ENCODE measurements around the gene SLC49A4.

The SLC49A4 gene

DNA sequence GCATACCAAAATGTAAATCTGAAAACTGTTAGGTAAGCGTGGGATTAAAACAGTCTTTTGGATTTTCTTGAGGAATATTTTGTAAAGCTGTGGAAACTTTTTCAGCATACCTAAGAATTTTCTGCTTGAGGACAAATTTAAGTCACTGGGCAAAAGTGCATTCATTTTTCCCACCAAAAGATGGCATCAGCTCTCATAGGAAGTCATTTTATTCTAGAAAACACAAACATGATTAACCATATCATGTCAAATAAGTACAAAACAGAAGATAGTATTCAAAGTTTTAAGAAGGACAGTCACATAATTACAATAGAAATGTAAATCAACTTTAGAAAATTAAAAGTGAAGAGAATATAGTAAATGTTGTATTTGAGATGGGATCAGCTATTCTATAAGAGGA is 63.5 kb downstream of the SLC49A4 start (continued):
- TF ChIP-seq, protein P1, sequence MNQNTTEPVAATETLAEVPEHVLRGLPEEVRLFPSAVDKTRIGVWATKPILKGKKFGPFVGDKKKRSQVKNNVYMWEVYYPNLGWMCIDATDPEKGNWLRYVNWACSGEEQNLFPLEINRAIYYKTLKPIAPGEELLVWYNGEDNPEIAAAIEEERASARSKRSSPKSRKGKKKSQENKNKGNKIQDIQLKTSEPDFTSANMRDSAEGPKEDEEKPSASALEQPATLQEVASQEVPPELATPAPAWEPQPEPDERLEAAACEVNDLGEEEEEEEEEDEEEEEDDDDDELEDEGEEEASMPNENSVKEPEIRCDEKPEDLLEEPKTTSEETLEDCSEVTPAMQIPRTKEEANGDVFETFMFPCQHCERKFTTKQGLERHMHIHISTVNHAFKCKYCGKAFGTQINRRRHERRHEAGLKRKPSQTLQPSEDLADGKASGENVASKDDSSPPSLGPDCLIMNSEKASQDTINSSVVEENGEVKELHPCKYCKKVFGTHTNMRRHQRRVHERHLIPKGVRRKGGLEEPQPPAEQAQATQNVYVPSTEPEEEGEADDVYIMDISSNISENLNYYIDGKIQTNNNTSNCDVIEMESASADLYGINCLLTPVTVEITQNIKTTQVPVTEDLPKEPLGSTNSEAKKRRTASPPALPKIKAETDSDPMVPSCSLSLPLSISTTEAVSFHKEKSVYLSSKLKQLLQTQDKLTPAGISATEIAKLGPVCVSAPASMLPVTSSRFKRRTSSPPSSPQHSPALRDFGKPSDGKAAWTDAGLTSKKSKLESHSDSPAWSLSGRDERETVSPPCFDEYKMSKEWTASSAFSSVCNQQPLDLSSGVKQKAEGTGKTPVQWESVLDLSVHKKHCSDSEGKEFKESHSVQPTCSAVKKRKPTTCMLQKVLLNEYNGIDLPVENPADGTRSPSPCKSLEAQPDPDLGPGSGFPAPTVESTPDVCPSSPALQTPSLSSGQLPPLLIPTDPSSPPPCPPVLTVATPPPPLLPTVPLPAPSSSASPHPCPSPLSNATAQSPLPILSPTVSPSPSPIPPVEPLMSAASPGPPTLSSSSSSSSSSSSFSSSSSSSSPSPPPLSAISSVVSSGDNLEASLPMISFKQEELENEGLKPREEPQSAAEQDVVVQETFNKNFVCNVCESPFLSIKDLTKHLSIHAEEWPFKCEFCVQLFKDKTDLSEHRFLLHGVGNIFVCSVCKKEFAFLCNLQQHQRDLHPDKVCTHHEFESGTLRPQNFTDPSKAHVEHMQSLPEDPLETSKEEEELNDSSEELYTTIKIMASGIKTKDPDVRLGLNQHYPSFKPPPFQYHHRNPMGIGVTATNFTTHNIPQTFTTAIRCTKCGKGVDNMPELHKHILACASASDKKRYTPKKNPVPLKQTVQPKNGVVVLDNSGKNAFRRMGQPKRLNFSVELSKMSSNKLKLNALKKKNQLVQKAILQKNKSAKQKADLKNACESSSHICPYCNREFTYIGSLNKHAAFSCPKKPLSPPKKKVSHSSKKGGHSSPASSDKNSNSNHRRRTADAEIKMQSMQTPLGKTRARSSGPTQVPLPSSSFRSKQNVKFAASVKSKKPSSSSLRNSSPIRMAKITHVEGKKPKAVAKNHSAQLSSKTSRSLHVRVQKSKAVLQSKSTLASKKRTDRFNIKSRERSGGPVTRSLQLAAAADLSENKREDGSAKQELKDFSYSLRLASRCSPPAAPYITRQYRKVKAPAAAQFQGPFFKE (tag by site-specific recombination; IDR thresholded peaks at IDR 0.05; ENCODE audit: borderline replicate concordance) = no peak
- TF ChIP-seq, protein P2, sequence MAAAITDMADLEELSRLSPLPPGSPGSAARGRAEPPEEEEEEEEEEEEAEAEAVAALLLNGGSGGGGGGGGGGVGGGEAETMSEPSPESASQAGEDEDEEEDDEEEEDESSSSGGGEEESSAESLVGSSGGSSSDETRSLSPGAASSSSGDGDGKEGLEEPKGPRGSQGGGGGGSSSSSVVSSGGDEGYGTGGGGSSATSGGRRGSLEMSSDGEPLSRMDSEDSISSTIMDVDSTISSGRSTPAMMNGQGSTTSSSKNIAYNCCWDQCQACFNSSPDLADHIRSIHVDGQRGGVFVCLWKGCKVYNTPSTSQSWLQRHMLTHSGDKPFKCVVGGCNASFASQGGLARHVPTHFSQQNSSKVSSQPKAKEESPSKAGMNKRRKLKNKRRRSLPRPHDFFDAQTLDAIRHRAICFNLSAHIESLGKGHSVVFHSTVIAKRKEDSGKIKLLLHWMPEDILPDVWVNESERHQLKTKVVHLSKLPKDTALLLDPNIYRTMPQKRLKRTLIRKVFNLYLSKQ (tag by site-specific recombination; IDR thresholded peaks at IDR 0.05; ENCODE audit: borderline replicate concordance) = no peak
- no peak for TF ChIP-seq ZNF140 (tag by site-specific recombination; IDR thresholded peaks at IDR 0.05)
- no peak for TF ChIP-seq ZNF544 (tag by site-specific recombination; IDR thresholded peaks at IDR 0.05)
- TF ChIP-seq, protein P3, sequence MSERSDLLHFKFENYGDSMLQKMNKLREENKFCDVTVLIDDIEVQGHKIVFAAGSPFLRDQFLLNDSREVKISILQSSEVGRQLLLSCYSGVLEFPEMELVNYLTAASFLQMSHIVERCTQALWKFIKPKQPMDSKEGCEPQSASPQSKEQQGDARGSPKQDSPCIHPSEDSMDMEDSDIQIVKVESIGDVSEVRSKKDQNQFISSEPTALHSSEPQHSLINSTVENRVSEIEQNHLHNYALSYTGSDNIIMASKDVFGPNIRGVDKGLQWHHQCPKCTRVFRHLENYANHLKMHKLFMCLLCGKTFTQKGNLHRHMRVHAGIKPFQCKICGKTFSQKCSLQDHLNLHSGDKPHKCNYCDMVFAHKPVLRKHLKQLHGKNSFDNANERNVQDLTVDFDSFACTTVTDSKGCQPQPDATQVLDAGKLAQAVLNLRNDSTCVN (tag by site-specific recombination; optimal IDR thresholded peaks at IDR 0.05) = no peak
- TF ChIP-seq ZNF645 (tag by site-specific recombination; IDR thresholded peaks at IDR 0.05) = no peak
- no peak for TF ChIP-seq ZNF121 (tag by site-specific recombination; IDR thresholded peaks at IDR 0.05)
- no peak for TF ChIP-seq ZNF354C (tag by site-specific recombination; IDR thresholded peaks at IDR 0.05; ENCODE audit: borderline replicate concordance, low read depth)
- no peak for TF ChIP-seq GLIS2 (tag by site-specific recombination; IDR thresholded peaks at IDR 0.05)
- TF ChIP-seq ZNF571 (tag by site-specific recombination; IDR thresholded peaks at IDR 0.05) = no peak

GRCh38 chr3:122859021-122859805 is 64.3 kb downstream of the SLC49A4 start:
- no peak for TF ChIP-seq PRDM10 (tag by site-specific recombination; IDR thresholded peaks at IDR 0.05)
- Histone ChIP-seq H3K4me3 (ENCODE audit: low read depth, low read length) (no peak overlapping the region), H3K4me1 (ENCODE audit: control insufficient read depth, insufficient read depth, low read length) (no peaks in the 10 kb centered on the region), H3K27ac (ENCODE audit: extremely low read depth, low read depth, low read length) (no peak overlapping the region), H3K36me3 (ENCODE audit: control insufficient read depth in 2 of 2, insufficient read depth in 1 of 2, low read length in 2 of 2) (peaks cover 0 to 13% of the 10 kb centered on the region in 2 experiments; a peak in 2 of 3 replicates), H3K9me3 (ENCODE audit: control insufficient read depth, insufficient read depth, low read depth, low read length) (no peaks in the 10 kb centered on the region)
- POLR2A ChIA-PET = no interaction called here
- CTCF ChIA-PET = interaction anchor here (1.0 kb wide), 1 partner anchor 169 kb away, joined by 3 read pairs; no protein-coding TSS in a partner anchor
